Prostate gland (tissue), 2 donors: ENCODE measurements around the gene GRIN2A.

Experiments
- CTCF ChIP-seq, 4 experiments: fragments of 200-600 bp in 2 of 4; fragments of 450-650 bp in 2 of 4; sonication (generic) in 2 of 4; IDR thresholded peaks; 1 replicate in 3 of 4; 2 replicates in 1 of 4; pipeline ENCODE4 v1.5.1; 2016 to 2019; ENCODE audit warnings: antibody characterized with exemption in 4 of 4, mild to moderate bottlenecking in 2 of 4, moderate library complexity in 2 of 4
- POLR2A ChIP-seq: fragments of 450-650 bp; IDR thresholded peaks from one replicate; pipeline ENCODE4 v1.6.1; 2016; ENCODE audit warnings: antibody characterized with exemption, mild to moderate bottlenecking
- POLR2AphosphoS5 ChIP-seq: sonication (generic); formaldehyde crosslinking; IDR thresholded peaks from one replicate; pipeline ENCODE4 v1.6.1; 2017; ENCODE audit warnings: antibody characterized with exemption

GRCh38 chr16:9862327-9862726 is 319.9 kb downstream of the GRIN2A start:
- TF ChIP-seq POLR2A (no peak), CTCF (IDR thresholded peaks at IDR 0.05) (no peak), POLR2AphosphoS5 (no peak)
